B cell (primary cell): ENCODE measurements around the gene STAMBP.

ENCODE experiments used
- CTCF ChIP-seq: fragments of 200-600 bp; IDR thresholded peaks from one replicate; pipeline ENCODE4 v1.8.0; 2022; ENCODE audit warnings: antibody characterized with exemption, mild to moderate bottlenecking
- EZH2 ChIP-seq: IDR thresholded peaks from 2 replicates; pipeline ENCODE4 v1.6.1; 2012; ENCODE audit warnings: borderline replicate concordance, low read depth, mild to moderate bottlenecking, moderate library complexity, low read length; ENCODE audit not compliant: insufficient read depth, poor library complexity, severe bottlenecking

GRCh38 chr2:73839653-73840411 is 11.1 kb downstream of the STAMBP start:
- TF ChIP-seq CTCF (peak; percentile 8), EZH2 (no peak)
